Mesenchymal stem cell (in vitro differentiated cells and primary cell): ENCODE data around the gene TMCO6. TPM values are rescaled to one million over a fixed set of nuclear protein-coding genes. Genes with fewer than 3 reads are reported as not detected.
"Not testable (repeated sequence)": the region's sequence is repeated elsewhere in the genome, so short reads cannot be mapped to it uniquely, and the experiment has no call there.

Source experiments
- DNase-seq: peaks from one replicate; pipeline ENCODE4 v3.0.0-alpha.2; 2013
- H2AFZ ChIP-seq: one replicate; pipeline ENCODE4 v1.6.1; 2013; ENCODE audit warnings: low read depth, mild to moderate bottlenecking, control low read depth, inconsistent platforms, low read length, moderate library complexity
- H2AK5ac ChIP-seq: 2 replicates; pipeline ENCODE4 v1.6.1; 2013; ENCODE audit warnings: low read length, moderate library complexity, mild to moderate bottlenecking, inconsistent platforms; ENCODE audit not compliant: severe bottlenecking
- H2BK120ac ChIP-seq: one replicate; pipeline ENCODE4 v1.6.1; 2013; ENCODE audit warnings: low read depth, mild to moderate bottlenecking, inconsistent platforms, low read length, moderate library complexity
- H2BK12ac ChIP-seq, 2 experiments: one replicate each; pipeline ENCODE4 v1.6.1; 2013; ENCODE audit warnings: inconsistent platforms in 2 of 2, low read length in 2 of 2, mild to moderate bottlenecking in 2 of 2, moderate library complexity in 2 of 2, control low read depth in 1 of 2
- H2BK15ac ChIP-seq: one replicate; pipeline ENCODE4 v1.6.1; 2013; ENCODE audit warnings: mild to moderate bottlenecking, low read depth, inconsistent platforms; ENCODE audit not compliant: poor library complexity, severe bottlenecking
- H2BK5ac ChIP-seq: 2 replicates; pipeline ENCODE4 v1.6.1; 2013; ENCODE audit warnings: low read depth, mild to moderate bottlenecking, low read length, control low read depth, inconsistent platforms; ENCODE audit not compliant: poor library complexity, severe bottlenecking
- H3K14ac ChIP-seq, 2 experiments: one replicate each; pipeline ENCODE4 v1.6.1; 2013; ENCODE audit warnings: inconsistent platforms in 2 of 2, low read length in 2 of 2, control low read depth in 1 of 2, mild to moderate bottlenecking in 1 of 2, moderate library complexity in 1 of 2
- H3K18ac ChIP-seq, 2 experiments: one replicate each; pipeline ENCODE4 v1.6.1; 2013; ENCODE audit warnings: inconsistent platforms in 2 of 2, low read length in 2 of 2, control low read depth in 1 of 2, low read depth in 1 of 2, mild to moderate bottlenecking in 1 of 2
- H3K23ac ChIP-seq, 2 experiments: one replicate each; pipeline ENCODE4 v1.6.1; 2013; ENCODE audit warnings: inconsistent platforms in 2 of 2, low read length in 2 of 2, mild to moderate bottlenecking in 2 of 2, moderate library complexity in 2 of 2, control low read depth in 1 of 2
- H3K27ac ChIP-seq: 2 replicates; pipeline ENCODE4 v1.5.1; 2013; ENCODE audit warnings: mild to moderate bottlenecking, moderate library complexity, low read length, control low read depth, inconsistent platforms; ENCODE audit not compliant: poor library complexity, severe bottlenecking
- H3K27me3 ChIP-seq, 2 experiments: 2 replicates each; pipeline versions ENCODE4 v1.6.1 to v1.7.0; 2013; ENCODE audit warnings: low read length in 2 of 2, mild to moderate bottlenecking in 2 of 2, moderate library complexity in 2 of 2, control low read depth in 1 of 2, inconsistent platforms in 1 of 2; ENCODE audit not compliant: control insufficient read depth in 1 of 2, insufficient read depth in 1 of 2
- H3K36me3 ChIP-seq, 2 experiments: 2 replicates each; pipeline versions ENCODE4 v1.6.1 to v1.7.0; 2013; ENCODE audit warnings: low read length in 2 of 2, control low read depth in 1 of 2, inconsistent platforms in 1 of 2, low read depth in 1 of 2, mild to moderate bottlenecking in 1 of 2; ENCODE audit not compliant: insufficient read depth in 2 of 2, control insufficient read depth in 1 of 2
- H3K4ac ChIP-seq, 2 experiments: one replicate each; pipeline ENCODE4 v1.6.1; 2013; ENCODE audit warnings: inconsistent platforms in 2 of 2, low read length in 2 of 2, mild to moderate bottlenecking in 2 of 2, moderate library complexity in 2 of 2, control low read depth in 1 of 2, low read depth in 1 of 2
- H3K4me1 ChIP-seq: 2 replicates; pipeline ENCODE4 v1.6.1; 2013; ENCODE audit warnings: low read depth, low read length, control low read depth; ENCODE audit not compliant: control insufficient read depth, insufficient read depth
- H3K4me2 ChIP-seq: 2 replicates; pipeline ENCODE4 v1.6.1; 2013; ENCODE audit warnings: low read length, mild to moderate bottlenecking, inconsistent platforms; ENCODE audit not compliant: poor library complexity, severe bottlenecking
- H3K4me3 ChIP-seq, 2 experiments: 2 replicates each; pipeline versions ENCODE4 v1.5.1 to v1.7.0; 2013; ENCODE audit warnings: low read length in 2 of 2, mild to moderate bottlenecking in 2 of 2, control low read depth in 1 of 2, low read depth in 1 of 2; ENCODE audit not compliant: insufficient read depth in 1 of 2
- H3K79me1 ChIP-seq: replicated peaks from 2 replicates; pipeline ENCODE4 v1.6.1; 2013; ENCODE audit warnings: mild to moderate bottlenecking, control low read depth, low read length, inconsistent platforms; ENCODE audit not compliant: poor library complexity, severe bottlenecking
- H3K9ac ChIP-seq: 2 replicates; pipeline ENCODE4 v1.7.0; 2013; ENCODE audit warnings: mild to moderate bottlenecking, low read length, moderate library complexity
- H3K9me3 ChIP-seq: 2 replicates; pipeline ENCODE4 v1.7.0; 2013; ENCODE audit warnings: mild to moderate bottlenecking, low read length; ENCODE audit not compliant: control insufficient read depth
- H4K8ac ChIP-seq: one replicate; pipeline ENCODE4 v1.6.1; 2013; ENCODE audit warnings: inconsistent platforms, mild to moderate bottlenecking, low read length, moderate library complexity
- H4K91ac ChIP-seq: one replicate; pipeline ENCODE4 v1.6.1; 2013; ENCODE audit warnings: mild to moderate bottlenecking, low read length, inconsistent platforms
- WGBS: methylation state at CpG from one replicate; pipeline ENCODE4 v1.1.7; 2013; ENCODE audit warnings: mixed read lengths; 5-methylcytosine and 5-hydroxymethylcytosine counted together
- polyA plus RNA-seq, 2 experiments: library from polyadenylated mRNA; stranded (reverse); fragments of 200-250 nt; gene quantifications; one replicate each; pipeline ENCODE4 v1.2.3, GENCODE V29; 2013

Gene TMCO6
- 4.4 TPM for polyA plus RNA-seq (2013, experiment 1 of 2)
- 3.9 TPM for polyA plus RNA-seq (2013, experiment 2 of 2)

GRCh38 chr5:140639148-140639981 is at the start of gene TMCO6:
TMCO6 (plus strand) TSS chr5:140639451; CDS start chr5:140639528, 77 bp downstream.
- no peaks in the 10 kb centered on the region for H3K9me3 ChIP-seq
- peak within 1 kb of the TSS; percentile 73 to 92 for H3K4ac ChIP-seq
- peak within 1 kb of the TSS in 1 of 2 experiments; percentile 12 for H2BK12ac ChIP-seq
- no peak within 1 kb of the TSS for H2BK5ac ChIP-seq
- peak within 1 kb of the TSS; percentile 80 for H2AFZ ChIP-seq
- H3K23ac ChIP-seq = peak within 1 kb of the TSS in 1 of 2 experiments; percentile 84
- peaks cover 5% of the 10 kb centered on the region for H3K4me1 ChIP-seq
- peak within 1 kb of the TSS; percentile 77 to 86 for H3K4me3 ChIP-seq
- H4K8ac ChIP-seq = peak within 1 kb of the TSS; percentile 92
- under 1% methylated on average over 51 of the region's 63 CpGs for WGBS
- H3K14ac ChIP-seq = peak within 1 kb of the TSS in 1 of 2 experiments; percentile 72
- H4K91ac ChIP-seq = peak within 1 kb of the TSS; percentile 8
- no peaks in the 10 kb centered on the region for H3K27me3 ChIP-seq
- H3K4me2 ChIP-seq = peak within 1 kb of the TSS; percentile 96
- no peak within 1 kb of the TSS for H2BK120ac ChIP-seq
- H3K9ac ChIP-seq = peak within 1 kb of the TSS; percentile 88
- H3K27ac ChIP-seq = peak within 1 kb of the TSS; percentile 2
- H3K18ac ChIP-seq = peak within 1 kb of the TSS; percentile 88 to 93
- peaks cover 14% of the 10 kb centered on the region for H3K79me1 ChIP-seq
- DNase-seq = peak; percentile 95
- H2BK15ac ChIP-seq = peak within 1 kb of the TSS; percentile 90
- no peak within 1 kb of the TSS for H2AK5ac ChIP-seq
- peaks cover 25 to 34% of the 10 kb centered on the region in 2 experiments for H3K36me3 ChIP-seq

- H3K27ac ChIP-seq = no peak overlapping the region
- H2BK5ac ChIP-seq = no peak overlapping the region
- peak overlapping the region in 1 of 2 experiments; percentile 74 for H2BK12ac ChIP-seq
- no peak overlapping the region for H2AFZ ChIP-seq
- DNase-seq = no peak
- H3K9me3 ChIP-seq = no peaks in the 10 kb centered on the region
- H3K9ac ChIP-seq = no peak overlapping the region
- H3K18ac ChIP-seq = no peak overlapping the region
- H2BK15ac ChIP-seq = no peak overlapping the region
- H3K23ac ChIP-seq = no peak overlapping the region
- H2BK120ac ChIP-seq = no peak overlapping the region
- H3K14ac ChIP-seq = peak overlapping the region in 1 of 2 experiments; percentile 73
- H3K4ac ChIP-seq = no peak overlapping the region
- H3K27me3 ChIP-seq = peaks cover 0 to 3% of the 10 kb centered on the region in 2 experiments
- H3K36me3 ChIP-seq = no peaks in the 10 kb centered on the region
- no peak overlapping the region for H2AK5ac ChIP-seq
- WGBS = 90% methylated on average over 7 of the region's 7 CpGs
- H3K4me3 ChIP-seq = no peak overlapping the region
- no peak overlapping the region for H4K8ac ChIP-seq
- no peak overlapping the region for H3K4me2 ChIP-seq
- peak overlapping the region; percentile 62 for H4K91ac ChIP-seq
- H3K4me1 ChIP-seq = peaks cover 2% of the 10 kb centered on the region
- no peaks in the 10 kb centered on the region for H3K79me1 ChIP-seq
Measured at GRCh38 chr5:140590861-140591260, 48.4 kb upstream of the TMCO6 start.

GRCh38 chr5:140591747-140592372 is 47.4 kb upstream of the TMCO6 start:
- H3K27ac ChIP-seq = no peak overlapping the region
- no peak overlapping the region for H4K91ac ChIP-seq
- DNase-seq = peak; percentile 70
- 74% methylated on average over 4 of the region's 5 CpGs for WGBS
- no peak overlapping the region for H2AFZ ChIP-seq
- no peak overlapping the region for H4K8ac ChIP-seq
- H2AK5ac ChIP-seq = no peak overlapping the region
- peaks cover 0 to 11% of the 10 kb centered on the region in 2 experiments for H3K27me3 ChIP-seq
- H2BK15ac ChIP-seq = no peak overlapping the region
- H2BK5ac ChIP-seq = no peak overlapping the region
- peak overlapping the region in 1 of 2 experiments; percentile 25 for H3K4me3 ChIP-seq
- H3K9me3 ChIP-seq = no peaks in the 10 kb centered on the region
- H3K79me1 ChIP-seq = no peaks in the 10 kb centered on the region
- H2BK120ac ChIP-seq = no peak overlapping the region
- H3K14ac ChIP-seq = no peak overlapping the region
- H3K4ac ChIP-seq = no peak overlapping the region
- no peak overlapping the region for H3K18ac ChIP-seq
- H3K36me3 ChIP-seq = no peaks in the 10 kb centered on the region
- no peak overlapping the region for H2BK12ac ChIP-seq
- H3K9ac ChIP-seq = no peak overlapping the region
- no peak overlapping the region for H3K4me2 ChIP-seq
- peaks cover 2% of the 10 kb centered on the region for H3K4me1 ChIP-seq
- H3K23ac ChIP-seq = no peak overlapping the region

- H4K8ac ChIP-seq, H2AK5ac ChIP-seq, H3K23ac ChIP-seq, DNase-seq, H3K27ac ChIP-seq, H3K18ac ChIP-seq, H3K9me3 ChIP-seq, H3K36me3 ChIP-seq, H4K91ac ChIP-seq, H3K9ac ChIP-seq, H3K79me1 ChIP-seq, H3K4me3 ChIP-seq, H2BK12ac ChIP-seq, H3K4me2 ChIP-seq, H2AFZ ChIP-seq, H3K4me1 ChIP-seq, H3K4ac ChIP-seq, H2BK15ac ChIP-seq, H2BK5ac ChIP-seq, H2BK120ac ChIP-seq, H3K14ac ChIP-seq: not testable (repeated sequence)
- WGBS = 77% methylated on average over 13 of the region's 14 CpGs
- H3K27me3 ChIP-seq = peaks cover 0 to 13% of the 10 kb centered on the region in 2 experiments
Measured at GRCh38 chr5:140593070-140593469, 46.2 kb upstream of the TMCO6 start.
